Measurements from ENCODE around the gene SYPL1. TPM values are rescaled to one million over a fixed set of nuclear protein-coding genes. Genes with fewer than 3 reads are reported as not detected.

SYPL1 gene
- total and polyA plus RNA-seq, 2 donors (not counting 3 experiments of a cell fraction or from before 2014, with no cell fraction given) = 59.8 to 67.1 TPM

DNA sequence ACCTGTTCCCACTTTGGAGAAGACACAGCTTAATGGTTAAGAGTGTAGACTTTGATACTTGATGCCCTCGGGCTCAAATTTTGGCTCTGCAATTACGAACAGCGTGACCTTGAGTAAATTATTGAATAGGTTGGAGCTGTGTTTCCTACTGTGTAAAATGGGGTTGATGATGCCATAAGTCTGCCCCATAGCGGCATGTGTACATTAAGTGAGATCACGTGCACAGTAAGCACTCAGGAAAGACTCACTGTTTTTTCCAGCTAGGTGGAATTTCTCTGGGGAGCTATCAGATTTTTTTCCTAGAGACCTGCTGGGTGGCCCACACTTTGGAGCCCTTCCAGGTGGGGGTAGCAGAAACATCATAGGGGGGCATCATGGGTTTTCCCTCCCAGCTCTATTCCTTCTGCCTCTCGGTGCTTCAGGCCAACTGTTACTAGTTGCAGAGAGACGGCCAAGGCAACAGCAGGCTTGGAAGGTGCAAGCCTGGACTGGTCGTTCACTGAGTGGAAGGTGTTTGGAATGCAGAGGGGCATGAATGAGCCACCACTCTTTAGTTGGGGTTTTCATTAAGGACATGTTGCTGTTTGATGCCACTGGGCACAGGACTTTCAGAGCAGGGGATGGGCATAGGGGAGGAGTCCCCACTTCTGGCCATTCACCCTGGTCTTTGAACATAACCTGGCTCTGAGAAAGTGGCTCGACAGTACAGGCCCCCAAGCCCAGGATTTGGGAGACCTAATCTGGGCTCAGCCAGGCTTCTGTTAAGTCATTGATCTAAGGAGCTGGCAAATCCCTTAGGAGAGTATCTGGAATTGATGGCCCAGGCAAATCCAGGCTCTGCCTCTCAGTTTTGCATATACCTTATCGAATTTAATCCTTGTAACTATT is 64.0 kb downstream of the SYPL1 start:
- Histone ChIP-seq H3K79me2 (ENCODE audit: control insufficient read depth, insufficient read depth, low read length) (no peaks in the 10 kb centered on the region), H3K27me3 (ENCODE audit: control insufficient read depth in 2 of 2, insufficient read depth in 2 of 2, low read length in 2 of 2) (peaks cover 19% of the 10 kb centered on the region in 2 experiments), H3K9me3 (replicated peaks; ENCODE audit: control insufficient read depth, insufficient read depth, low read length) (no peaks in the 10 kb centered on the region), H3K36me3 (ENCODE audit: control insufficient read depth in 2 of 2, extremely low read depth in 1 of 2, insufficient read depth in 2 of 2, low read length in 2 of 2) (no peaks in the 10 kb centered on the region), H3K4me3 (replicated peaks in 1 of 3; ENCODE audit: insufficient read depth in 1 of 3, low read depth in 1 of 3, low read length in 3 of 3) (no peak overlapping the region), H2AFZ (ENCODE audit: low read depth, low read length) (no peak overlapping the region), H3K4me2 (ENCODE audit: insufficient read depth, low read length) (no peak overlapping the region), H3K9me1 (replicated peaks; ENCODE audit: control insufficient read depth, extremely low read depth, insufficient read depth, low read length) (no peaks in the 10 kb centered on the region), H4K20me1 (replicated peaks; ENCODE audit: control insufficient read depth, extremely low read depth, insufficient read depth, low read length) (no peaks in the 10 kb centered on the region), H3K27ac (ENCODE audit: insufficient read depth, low read depth, low read length) (no peak overlapping the region), H3K9ac (replicated peaks; ENCODE audit: extremely low read depth, insufficient read depth, low read length) (no peak overlapping the region), H3K4me1 (ENCODE audit: control insufficient read depth, extremely low read depth, insufficient read depth, low read length) (no peaks in the 10 kb centered on the region)
- no TSS peak for BruUV-seq (replicated peaks)
- POLR2A ChIA-PET = no interaction called here
- FAIRE-seq (no peak), DNase-seq (ENCODE audit: low read depth, low spot score) (no peak)
- dilution Hi-C loops (cut with MboI; ENCODE audit: extremely low pct_ligation_motif_present, low sequenced_read_pairs) = no loop called here
- CTCF ChIA-PET = interaction anchor here (0.7 to 1.9 kb wide), 4 partner anchors 10 to 392 kb away, joined by 3 to 12 read pairs (median 4); no protein-coding TSS in a partner anchor
- intact Hi-C loops (cut with micrococcal nuclease) = loop anchor here (10.0 kb wide), 1 partner anchor 643 kb away; no protein-coding TSS in a partner anchor
- TF ChIP-seq MYC (IDR thresholded peaks at IDR 0.05; ENCODE audit: low read depth, low read length) (no peak), FOS (IDR thresholded peaks at IDR 0.05; ENCODE audit: borderline replicate concordance, insufficient read depth, low read length) (no peak), GATA2 (IDR thresholded peaks at IDR 0.05; ENCODE audit: insufficient read depth, insufficient read length, low read depth, low read length) (no peak), POLR2AphosphoS5 (IDR thresholded peaks at IDR 0.05; ENCODE audit: insufficient read depth, low read depth, low read length) (no peak), POLR2A (IDR thresholded peaks at IDR 0.05; ENCODE audit: low read depth, low read length) (no peak), EZH2 (IDR thresholded peaks at IDR 0.05; ENCODE audit: borderline replicate concordance, low read depth, low read length, severe bottlenecking) (no peak), JUN (IDR thresholded peaks at IDR 0.05; ENCODE audit: borderline replicate concordance, insufficient read depth, insufficient read length, low read depth) (no peak)
- TF ChIP-seq, protein P1, sequence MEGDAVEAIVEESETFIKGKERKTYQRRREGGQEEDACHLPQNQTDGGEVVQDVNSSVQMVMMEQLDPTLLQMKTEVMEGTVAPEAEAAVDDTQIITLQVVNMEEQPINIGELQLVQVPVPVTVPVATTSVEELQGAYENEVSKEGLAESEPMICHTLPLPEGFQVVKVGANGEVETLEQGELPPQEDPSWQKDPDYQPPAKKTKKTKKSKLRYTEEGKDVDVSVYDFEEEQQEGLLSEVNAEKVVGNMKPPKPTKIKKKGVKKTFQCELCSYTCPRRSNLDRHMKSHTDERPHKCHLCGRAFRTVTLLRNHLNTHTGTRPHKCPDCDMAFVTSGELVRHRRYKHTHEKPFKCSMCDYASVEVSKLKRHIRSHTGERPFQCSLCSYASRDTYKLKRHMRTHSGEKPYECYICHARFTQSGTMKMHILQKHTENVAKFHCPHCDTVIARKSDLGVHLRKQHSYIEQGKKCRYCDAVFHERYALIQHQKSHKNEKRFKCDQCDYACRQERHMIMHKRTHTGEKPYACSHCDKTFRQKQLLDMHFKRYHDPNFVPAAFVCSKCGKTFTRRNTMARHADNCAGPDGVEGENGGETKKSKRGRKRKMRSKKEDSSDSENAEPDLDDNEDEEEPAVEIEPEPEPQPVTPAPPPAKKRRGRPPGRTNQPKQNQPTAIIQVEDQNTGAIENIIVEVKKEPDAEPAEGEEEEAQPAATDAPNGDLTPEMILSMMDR (IDR thresholded peaks at IDR 0.05; ENCODE audit: extremely low read depth in 1 of 2, insufficient read depth in 1 of 2, low read depth in 1 of 2, low read length in 2 of 2) = no peak
- TF ChIP-seq, protein P2, sequence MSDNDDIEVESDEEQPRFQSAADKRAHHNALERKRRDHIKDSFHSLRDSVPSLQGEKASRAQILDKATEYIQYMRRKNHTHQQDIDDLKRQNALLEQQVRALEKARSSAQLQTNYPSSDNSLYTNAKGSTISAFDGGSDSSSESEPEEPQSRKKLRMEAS (IDR thresholded peaks at IDR 0.05; ENCODE audit: insufficient read depth, insufficient read length) = no peak

Measured in endothelial cell of umbilical vein (primary cell).